Measurements from ENCODE around the gene DGKA. TPM values are rescaled to one million over a fixed set of nuclear protein-coding genes. Genes with fewer than 3 reads are reported as not detected.
"Not testable (repeated sequence)": the region's sequence is repeated elsewhere in the genome, so short reads cannot be mapped to it uniquely, and the experiment has no call there.

The DGKA gene
- total RNA-seq, 4 donors from 2014 or later: 101 to 268 (median 138) TPM

DNA sequence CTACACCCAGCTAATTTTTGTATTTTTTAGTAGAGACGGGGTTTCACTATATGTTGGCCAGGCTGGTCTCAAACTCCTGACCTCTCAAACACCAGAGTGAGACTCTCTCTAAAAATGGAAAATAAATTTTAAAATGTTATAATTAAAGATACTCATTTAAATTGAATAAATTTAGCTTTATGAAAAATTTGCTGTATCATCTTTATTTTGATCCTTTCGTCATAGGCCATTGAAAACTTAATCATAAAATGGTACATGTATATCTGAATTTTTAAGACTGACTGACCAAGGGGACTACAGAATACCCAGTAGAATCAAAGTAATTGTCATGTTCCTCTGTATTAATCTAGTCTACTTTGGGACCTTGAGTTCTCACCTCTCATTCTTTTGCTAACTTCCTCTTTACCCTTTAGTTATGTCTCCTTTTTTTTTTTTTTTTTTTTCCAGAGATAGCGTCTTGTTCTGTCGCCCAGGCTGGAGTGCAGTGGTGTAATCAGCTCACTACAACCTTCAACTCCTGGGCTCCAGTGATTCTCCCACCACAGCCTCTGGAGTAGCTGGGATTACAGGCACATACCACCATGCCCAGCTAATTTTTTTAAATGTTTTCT lies 52.4 kb downstream of the DGKA start:
- no peak overlapping the region for H3K27ac ChIP-seq
- no peaks in the 10 kb centered on the region for H3K27me3 ChIP-seq
- peaks cover 0 to 48% (median 14%) of the 10 kb centered on the region in 4 donors for H3K36me3 ChIP-seq
- H3K4me1 ChIP-seq: peaks cover 0 to 3% (median 0%) of the 10 kb centered on the region in 4 donors
- in situ Hi-C loops (cut with MboI; ENCODE audit: low pct_ligation_motif_present in 1 of 4, low pct_unique_long_range_greater_than_20kb in 1 of 4, low sequenced_read_pairs in 3 of 4): no loop called here
- TF ChIP-seq POLR2AphosphoS5 (IDR thresholded peaks at IDR 0.05): no peak
- TF ChIP-seq POLR2A (IDR thresholded peaks at IDR 0.05): no peak
- TF ChIP-seq EP300 (IDR thresholded peaks at IDR 0.05; ENCODE audit: low read depth): no peak
- TF ChIP-seq, protein P1, sequence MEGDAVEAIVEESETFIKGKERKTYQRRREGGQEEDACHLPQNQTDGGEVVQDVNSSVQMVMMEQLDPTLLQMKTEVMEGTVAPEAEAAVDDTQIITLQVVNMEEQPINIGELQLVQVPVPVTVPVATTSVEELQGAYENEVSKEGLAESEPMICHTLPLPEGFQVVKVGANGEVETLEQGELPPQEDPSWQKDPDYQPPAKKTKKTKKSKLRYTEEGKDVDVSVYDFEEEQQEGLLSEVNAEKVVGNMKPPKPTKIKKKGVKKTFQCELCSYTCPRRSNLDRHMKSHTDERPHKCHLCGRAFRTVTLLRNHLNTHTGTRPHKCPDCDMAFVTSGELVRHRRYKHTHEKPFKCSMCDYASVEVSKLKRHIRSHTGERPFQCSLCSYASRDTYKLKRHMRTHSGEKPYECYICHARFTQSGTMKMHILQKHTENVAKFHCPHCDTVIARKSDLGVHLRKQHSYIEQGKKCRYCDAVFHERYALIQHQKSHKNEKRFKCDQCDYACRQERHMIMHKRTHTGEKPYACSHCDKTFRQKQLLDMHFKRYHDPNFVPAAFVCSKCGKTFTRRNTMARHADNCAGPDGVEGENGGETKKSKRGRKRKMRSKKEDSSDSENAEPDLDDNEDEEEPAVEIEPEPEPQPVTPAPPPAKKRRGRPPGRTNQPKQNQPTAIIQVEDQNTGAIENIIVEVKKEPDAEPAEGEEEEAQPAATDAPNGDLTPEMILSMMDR (IDR thresholded peaks at IDR 0.05): no peak
- DNase-seq: no peak
- intact Hi-C loops (cut with DNase I; ENCODE audit: low total_unique reads): no loop called here
- WGBS, 2 donors (ENCODE audit: low coverage in 1 of 2): 76 to 90% methylated on average over 4 of the region's 4 CpGs
- H3K4me3 ChIP-seq: no peak overlapping the region
- no peaks in the 10 kb centered on the region for H3K9me3 ChIP-seq

DNA sequence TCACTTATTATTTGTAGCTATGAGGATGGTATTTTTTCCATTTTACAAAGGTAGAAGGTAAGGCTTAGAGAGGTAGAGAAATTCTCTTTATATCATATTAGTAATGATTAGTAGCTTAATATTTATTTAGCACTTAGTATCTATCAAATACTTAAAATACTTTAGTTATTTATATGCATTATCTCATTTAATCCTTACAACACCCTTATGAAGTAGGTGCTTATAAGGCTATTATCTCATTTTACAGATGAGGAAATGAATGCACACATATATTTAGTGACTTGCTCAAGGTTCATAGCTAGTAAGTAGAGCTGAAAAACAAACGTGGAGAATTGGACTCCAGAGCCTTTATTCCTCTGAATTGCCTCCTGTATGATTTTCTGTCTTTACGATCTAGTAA lies 53.9 kb downstream of the DGKA start:
- Histone ChIP-seq H3K27ac (no peak overlapping the region), H3K9me3 (no peaks in the 10 kb centered on the region), H3K4me3 (no peak overlapping the region), H3K27me3 (no peaks in the 10 kb centered on the region), H3K36me3 (peaks cover 0 to 59% (median 19%) of the 10 kb centered on the region in 4 donors), H3K4me1 (no peaks in the 10 kb centered on the region)
- 65 to 79% methylated on average over 2 of the region's 2 CpGs for WGBS, 2 donors (ENCODE audit: low coverage in 1 of 2)
- intact Hi-C loops (cut with DNase I; ENCODE audit: low total_unique reads) (no loop called here), in situ Hi-C loops (cut with MboI; ENCODE audit: low pct_ligation_motif_present in 1 of 4, low pct_unique_long_range_greater_than_20kb in 1 of 4, low sequenced_read_pairs in 3 of 4) (no loop called here)
- DNase-seq: no peak
- TF ChIP-seq EP300 (IDR thresholded peaks at IDR 0.05; ENCODE audit: low read depth): no peak
- TF ChIP-seq POLR2AphosphoS5 (IDR thresholded peaks at IDR 0.05): no peak
- TF ChIP-seq POLR2A (IDR thresholded peaks at IDR 0.05): no peak
- TF ChIP-seq, protein P1 (IDR thresholded peaks at IDR 0.05): no peak

DNA sequence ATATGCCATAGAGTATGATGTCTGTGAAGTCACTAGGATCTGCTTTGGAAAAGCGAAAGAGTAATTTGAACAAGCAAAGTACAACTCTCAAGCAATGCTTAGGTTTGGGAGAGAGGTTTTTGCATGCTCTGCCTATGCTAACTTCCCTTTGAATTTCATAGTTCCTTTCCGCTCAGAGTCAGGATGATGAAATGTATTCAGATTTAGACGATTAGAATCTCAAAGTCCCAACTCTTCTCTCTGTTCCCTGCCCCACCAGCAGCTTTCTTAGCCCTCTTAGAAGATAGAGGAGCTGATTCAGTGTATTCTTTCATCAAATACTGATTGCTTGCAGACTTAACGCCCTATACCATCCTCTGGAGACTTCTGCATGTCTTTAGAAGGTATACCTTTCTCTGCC lies 54.4 kb downstream of the DGKA start:
- Histone ChIP-seq H3K36me3 (peaks cover 0 to 63% (median 21%) of the 10 kb centered on the region in 4 donors), H3K27ac (no peak overlapping the region), H3K27me3 (no peaks in the 10 kb centered on the region), H3K4me1 (no peaks in the 10 kb centered on the region), H3K4me3 (no peak overlapping the region), H3K9me3 (no peaks in the 10 kb centered on the region)
- in situ Hi-C loops (cut with MboI; ENCODE audit: low pct_ligation_motif_present in 1 of 4, low pct_unique_long_range_greater_than_20kb in 1 of 4, low sequenced_read_pairs in 3 of 4): no loop called here
- 87 to 88% methylated on average over 3 to 4 of the region's 4 CpGs for WGBS, 2 donors (ENCODE audit: low coverage in 1 of 2)
- TF ChIP-seq POLR2AphosphoS5 (IDR thresholded peaks at IDR 0.05): no peak
- no peak for TF ChIP-seq POLR2A (IDR thresholded peaks at IDR 0.05)
- TF ChIP-seq EP300 (IDR thresholded peaks at IDR 0.05; ENCODE audit: low read depth): no peak
- TF ChIP-seq, protein P1 (IDR thresholded peaks at IDR 0.05): no peak
- intact Hi-C loops (cut with DNase I; ENCODE audit: low total_unique reads): no loop called here
- DNase-seq: no peak

DNA sequence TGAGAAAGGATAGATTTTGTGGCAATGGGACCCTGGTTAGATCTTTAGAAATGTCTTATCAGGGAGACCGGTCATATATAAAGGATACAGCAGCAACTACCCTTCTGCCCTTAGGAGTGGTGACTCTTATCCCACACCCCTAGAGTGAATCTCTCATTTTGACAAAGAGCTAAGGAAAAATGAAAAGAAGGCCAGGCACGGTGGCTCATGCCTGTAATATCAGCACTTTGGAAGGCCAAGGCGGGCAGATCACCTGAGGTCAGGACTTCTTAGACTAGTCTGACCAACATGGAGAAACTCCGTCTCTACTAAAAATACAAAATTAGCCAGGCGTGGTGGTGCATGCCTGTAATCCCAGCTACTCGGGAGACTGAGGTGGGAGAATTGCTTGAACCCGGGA lies 55.0 kb downstream of the DGKA start:
- intact Hi-C loops (cut with DNase I; ENCODE audit: low total_unique reads); H3K27ac ChIP-seq; H3K9me3 ChIP-seq; DNase-seq; H3K27me3 ChIP-seq; H3K4me1 ChIP-seq; in situ Hi-C loops (cut with MboI; ENCODE audit: low pct_ligation_motif_present in 1 of 4, low pct_unique_long_range_greater_than_20kb in 1 of 4, low sequenced_read_pairs in 3 of 4); H3K4me3 ChIP-seq: not testable (repeated sequence)
- 95 to 100% methylated on average over 3 to 7 of the region's 7 CpGs for WGBS, 2 donors (ENCODE audit: low coverage in 1 of 2)
- peaks cover 0 to 66% (median 24%) of the 10 kb centered on the region in 4 donors for H3K36me3 ChIP-seq

DNA sequence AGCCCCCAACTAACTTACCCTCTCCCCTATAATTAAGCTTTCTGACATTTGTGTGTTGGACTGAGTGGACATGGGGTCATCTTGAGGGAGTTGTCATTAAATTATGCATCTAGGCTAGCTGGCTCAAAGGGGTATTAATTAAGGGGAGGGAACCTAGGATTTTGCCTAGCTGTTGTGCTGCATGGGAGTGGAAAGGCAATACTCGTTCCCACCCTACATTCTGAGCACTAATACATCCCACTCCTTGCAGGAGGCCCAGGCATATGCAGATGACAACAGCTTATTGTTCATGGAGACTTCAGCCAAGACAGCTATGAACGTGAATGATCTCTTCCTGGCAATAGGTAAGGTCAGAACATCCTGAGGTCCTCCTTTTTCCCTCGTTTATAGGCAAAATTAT lies 60.1 kb downstream of the DGKA start:
- Histone ChIP-seq H3K27ac (no peak overlapping the region), H3K4me3 (no peak overlapping the region), H3K4me1 (peaks cover 0 to 6% (median 1%) of the 10 kb centered on the region in 4 donors), H3K9me3 (no peaks in the 10 kb centered on the region), H3K27me3 (no peaks in the 10 kb centered on the region), H3K36me3 (peaks cover 0 to 70% (median 32%) of the 10 kb centered on the region in 4 donors)
- WGBS, 2 donors (ENCODE audit: low coverage in 1 of 2): 91 to 100% methylated on average over 1 to 3 of the region's 3 CpGs
- TF ChIP-seq POLR2A (IDR thresholded peaks at IDR 0.05): no peak
- TF ChIP-seq POLR2AphosphoS5 (IDR thresholded peaks at IDR 0.05): no peak
- TF ChIP-seq EP300 (IDR thresholded peaks at IDR 0.05; ENCODE audit: low read depth): no peak
- TF ChIP-seq, protein P1 (IDR thresholded peaks at IDR 0.05): no peak
- intact Hi-C loops (cut with DNase I; ENCODE audit: low total_unique reads): no loop called here
- DNase-seq: no peak
- in situ Hi-C loops (cut with MboI; ENCODE audit: low pct_ligation_motif_present in 1 of 4, low pct_unique_long_range_greater_than_20kb in 1 of 4, low sequenced_read_pairs in 3 of 4): loop anchor here in 1 of 4 donors (10.0 kb wide), 1 partner anchor 54 kb away; the partner anchor contains the start of gene RPS26

Data from transverse colon (tissue), 4 donors.